Measurements from ENCODE around the gene JMJD4. TPM values are rescaled to one million over a fixed set of nuclear protein-coding genes. Genes with fewer than 3 reads are reported as not detected.

The JMJD4 gene
- total RNA-seq, 1 experiment from 2014 or later = 63.4 TPM

Other genes starting within 250 kb of the JMJD4 start
- 0.79 and 2.1 TPM in 2 replicates for gene ZNF678, start 171.7 kb downstream of the JMJD4 start, total RNA-seq (2014; rRNA removed; shearing (Covaris generic); ENCODE audit: low replicate concordance)
- 55.5 and 59.8 TPM in 2 replicates for gene SNAP47, start 133 bp upstream of the JMJD4 start, total RNA-seq (2014; rRNA removed; shearing (Covaris generic); ENCODE audit: low replicate concordance)
- gene PRSS38, start 80.4 kb upstream of the JMJD4 start, total RNA-seq (2014; rRNA removed; shearing (Covaris generic); ENCODE audit: low replicate concordance) = not detected in 2 replicates
- gene WNT9A, start 212.6 kb upstream of the JMJD4 start, total RNA-seq (2014; rRNA removed; shearing (Covaris generic); ENCODE audit: low replicate concordance) = 10.8 and 11.3 TPM in 2 replicates

Data from MG63 (cell line).